Left hindlimb (tissue), 1 donor: ENCODE measurements around the gene POLR3C.

ENCODE experiments used
- DNase-seq: peaks from one replicate; pipeline ENCODE4 v3.0.0-alpha.2; 2018

POLR3C gene

GRCh38 chr1:145871994-145872924 lies 48.3 kb downstream of the POLR3C start:
- DNase-seq = peak; percentile 69

DNA sequence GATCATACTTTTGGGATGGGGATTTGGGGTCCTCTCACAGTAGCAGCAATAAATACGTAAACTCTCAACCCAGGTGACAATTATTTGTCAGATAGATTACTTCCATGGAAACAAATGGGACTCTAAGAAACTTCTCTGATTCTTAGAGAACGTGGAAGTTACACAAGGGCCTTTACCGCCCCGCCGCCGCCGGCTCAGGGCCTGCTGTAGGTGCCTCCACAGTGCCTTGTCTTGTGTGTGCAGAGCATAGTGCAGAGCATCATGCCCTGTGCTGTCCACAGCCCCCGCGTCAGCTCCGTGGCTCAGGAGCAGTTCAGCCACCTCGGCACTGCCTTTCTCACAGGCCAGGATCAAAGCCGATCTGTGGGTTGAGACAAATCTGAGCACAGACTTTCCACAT lies 50.6 kb downstream of the POLR3C start:
- DNase-seq = no peak

- DNase-seq = no peak
Observed at GRCh38 chr1:145877923-145878486, 54.0 kb downstream of the POLR3C start.

DNA sequence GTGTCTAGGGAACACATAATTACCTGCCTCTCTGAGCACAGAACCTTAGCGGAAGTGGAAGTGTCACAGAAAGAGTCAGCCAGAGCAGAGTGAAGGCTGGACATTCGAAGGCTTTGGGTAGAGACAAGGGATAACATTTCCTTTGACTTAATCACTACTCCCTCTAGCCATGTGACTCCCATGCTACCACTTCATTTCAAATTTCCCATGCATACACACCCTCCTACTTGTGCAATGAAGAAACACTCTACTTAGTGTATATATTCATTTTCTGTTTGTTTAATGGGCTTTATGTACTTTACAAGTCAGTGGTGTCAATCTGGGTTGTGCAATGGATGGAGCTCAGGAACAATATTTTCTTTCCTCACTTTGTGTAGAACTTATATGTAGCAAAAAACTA lies 54.7 kb downstream of the POLR3C start:
- no peak for DNase-seq

- DNase-seq = no peak
Observed at GRCh38 chr1:145879775-145880174, 55.8 kb downstream of the POLR3C start.

- DNase-seq = no peak
Observed at GRCh38 chr1:145884675-145885074, 60.7 kb downstream of the POLR3C start.

DNA sequence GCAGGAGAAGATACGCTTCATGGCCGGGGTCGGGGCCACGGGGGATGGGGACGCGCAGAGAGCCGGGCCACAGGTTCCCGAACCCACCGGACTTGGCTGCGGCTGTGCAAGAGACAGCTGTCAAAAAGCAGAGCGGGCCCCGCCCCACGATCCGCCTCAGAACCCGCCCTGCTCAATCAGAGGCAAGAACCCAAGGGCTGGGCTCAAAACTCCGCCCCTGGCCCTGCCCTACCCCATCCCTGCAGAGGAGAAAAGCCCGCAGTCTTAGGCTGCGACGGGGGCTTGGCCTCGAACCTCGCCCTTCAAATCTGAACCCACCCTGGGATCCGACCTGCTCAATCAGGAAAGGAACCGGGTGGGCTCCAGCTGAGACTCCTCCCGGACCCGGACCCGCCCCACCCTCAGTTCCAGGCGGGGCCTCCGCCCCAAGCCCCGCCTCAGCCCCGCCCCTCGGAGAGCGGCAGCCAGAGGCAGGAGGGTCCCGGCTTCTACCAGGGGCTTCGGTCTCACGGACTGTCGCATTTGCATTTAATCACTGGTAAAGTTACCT lies 61.8 kb downstream of the POLR3C start, which contains the start of gene ANKRD35:
Gene ANKRD35 (minus strand): TSS at position 129 of the 550 bp plus-strand sequence. CDS start 108 bp downstream, at position 21.
- DNase-seq = peak; percentile 85

- DNase-seq = no peak
Observed at GRCh38 chr1:145886390-145886789, 62.4 kb downstream of the POLR3C start.

GRCh38 chr1:145886816-145887215 lies 62.8 kb downstream of the POLR3C start:
- DNase-seq = no peak

DNA sequence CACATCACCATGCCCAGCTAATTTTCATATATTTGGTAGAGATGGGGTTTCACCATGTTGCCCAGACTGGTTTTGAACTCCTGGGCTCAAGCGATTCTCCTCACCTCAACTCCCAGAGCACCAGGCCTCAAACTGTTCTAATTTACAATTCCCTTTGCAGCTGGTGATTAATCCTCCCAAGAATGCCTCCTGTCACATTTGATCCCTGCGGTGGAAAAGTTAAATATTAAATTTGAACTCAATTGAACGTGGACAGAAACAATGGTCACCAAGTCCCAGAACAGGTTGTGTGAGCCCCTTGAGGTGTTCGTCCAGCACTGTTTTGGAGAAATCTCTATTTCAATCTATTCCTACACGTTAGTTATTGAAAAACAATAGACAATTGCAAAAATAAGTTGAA lies 63.6 kb downstream of the POLR3C start:
- DNase-seq = no peak

DNA sequence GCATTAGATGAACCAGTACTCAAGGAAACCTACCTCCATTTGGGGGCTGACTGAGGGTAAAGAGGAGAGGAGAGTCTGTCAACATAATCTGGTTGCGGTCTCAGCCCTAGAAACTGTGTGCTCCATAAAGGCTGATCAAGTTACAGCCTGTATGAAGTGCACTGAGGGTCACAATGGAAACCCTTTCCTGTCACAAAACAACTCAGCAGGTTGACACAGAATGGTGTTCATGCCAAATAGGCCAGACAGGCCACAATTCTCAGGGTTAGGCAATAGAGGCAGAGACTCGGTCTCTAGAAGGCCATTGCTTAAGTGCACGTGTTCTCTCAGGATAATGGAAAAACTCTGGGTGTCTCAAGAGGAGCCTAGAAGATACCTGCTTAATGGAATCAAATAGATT lies 65.7 kb downstream of the POLR3C start:
- DNase-seq = no peak

GRCh38 chr1:145891143-145891542 lies 67.1 kb downstream of the POLR3C start:
- no peak for DNase-seq

DNA sequence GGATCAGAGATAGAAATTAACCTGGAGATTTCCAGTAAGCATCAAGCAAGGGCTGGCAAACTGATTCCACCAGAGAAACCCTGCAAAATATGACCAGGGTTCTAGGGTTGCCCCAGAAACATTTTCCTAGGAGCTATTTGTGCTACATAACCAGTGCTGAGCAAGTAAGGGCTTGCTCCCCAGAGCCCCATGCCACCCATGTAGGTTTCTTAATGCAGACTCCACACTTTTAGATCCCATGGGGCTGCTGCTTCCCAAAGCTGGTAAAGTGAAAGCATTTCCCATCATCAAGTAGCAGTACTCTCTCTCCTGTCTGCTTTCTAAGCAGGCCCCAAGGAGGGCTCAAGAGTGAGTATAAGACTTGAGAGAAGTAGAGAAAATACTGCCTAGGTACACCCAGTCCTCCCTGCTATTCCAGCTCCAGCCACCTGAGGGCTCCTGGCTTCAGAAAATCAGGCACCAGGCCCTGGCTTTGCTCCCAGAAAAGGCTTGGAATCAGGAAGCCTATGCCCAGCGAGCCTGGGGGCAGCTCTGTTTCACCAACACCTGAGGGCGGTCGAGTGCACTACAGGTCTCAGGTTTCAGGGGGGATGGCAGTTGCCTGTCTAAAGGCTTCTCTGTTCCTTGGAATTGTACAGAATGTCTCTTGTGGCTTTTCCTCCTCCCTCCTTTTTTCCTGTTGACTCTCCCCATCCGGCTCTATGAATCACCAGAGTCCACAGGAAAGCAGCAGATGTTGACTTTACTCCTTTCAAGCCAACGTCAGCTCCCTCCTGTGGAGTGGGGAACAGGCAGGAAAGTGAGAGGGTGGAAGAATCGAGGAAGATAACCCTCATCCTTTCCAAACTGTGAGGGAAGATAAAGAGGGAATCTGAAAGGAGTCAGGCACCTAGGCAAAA lies 67.8 kb downstream of the POLR3C start:
- DNase-seq = peak; percentile 94

- DNase-seq = no peak
Observed at GRCh38 chr1:145892486-145893087, 68.6 kb downstream of the POLR3C start.

GRCh38 chr1:145893306-145894055 lies 69.5 kb downstream of the POLR3C start:
- DNase-seq = no peak
